ENCODE data around the gene LILRA6.

The LILRA6 gene

GRCh38 chr19:54256250-54257115 is 13.9 kb upstream of the LILRA6 start:
- TF ChIP-seq GATA2 (IDR thresholded peaks at IDR 0.05; ENCODE audit: low read depth, low read length), result no peak
- TF ChIP-seq GATA3 (IDR thresholded peaks at IDR 0.05; ENCODE audit: low read depth, low read length), result no peak

- TF ChIP-seq GATA3 (IDR thresholded peaks at IDR 0.05; ENCODE audit: low read depth, low read length) (no peak), GATA2 (IDR thresholded peaks at IDR 0.05; ENCODE audit: low read depth, low read length) (no peak)
Measured at GRCh38 chr19:54255105-54255775, 12.7 kb upstream of the LILRA6 start.

GRCh38 chr19:54254195-54254906 is 11.8 kb upstream of the LILRA6 start:
- TF ChIP-seq GATA3 (IDR thresholded peaks at IDR 0.05; ENCODE audit: low read depth, low read length), result no peak
- TF ChIP-seq GATA2 (IDR thresholded peaks at IDR 0.05; ENCODE audit: low read depth, low read length), result no peak

- TF ChIP-seq GATA2 (IDR thresholded peaks at IDR 0.05; ENCODE audit: low read depth, low read length), result no peak
- TF ChIP-seq GATA3 (IDR thresholded peaks at IDR 0.05; ENCODE audit: low read depth, low read length), result no peak
Measured at GRCh38 chr19:54253331-54254194, 11.0 kb upstream of the LILRA6 start.

GRCh38 chr19:54252845-54253244 is 10.3 kb upstream of the LILRA6 start:
- TF ChIP-seq GATA3 (IDR thresholded peaks at IDR 0.05; ENCODE audit: low read depth, low read length), result no peak
- no peak for TF ChIP-seq GATA2 (IDR thresholded peaks at IDR 0.05; ENCODE audit: low read depth, low read length)

- TF ChIP-seq GATA2 (IDR thresholded peaks at IDR 0.05; ENCODE audit: low read depth, low read length) (no peak), GATA3 (IDR thresholded peaks at IDR 0.05; ENCODE audit: low read depth, low read length) (no peak)
Measured at GRCh38 chr19:54252243-54252642, 9.7 kb upstream of the LILRA6 start.

GRCh38 chr19:54248016-54248601 is 5.5 kb upstream of the LILRA6 start:
- TF ChIP-seq GATA3 (IDR thresholded peaks at IDR 0.05; ENCODE audit: low read depth, low read length) (no peak), GATA2 (IDR thresholded peaks at IDR 0.05; ENCODE audit: low read depth, low read length) (no peak)

GRCh38 chr19:54247106-54247930 is 4.7 kb upstream of the LILRA6 start:
- TF ChIP-seq GATA3 (IDR thresholded peaks at IDR 0.05; ENCODE audit: low read depth, low read length) (no peak), GATA2 (IDR thresholded peaks at IDR 0.05; ENCODE audit: low read depth, low read length) (no peak)

- TF ChIP-seq GATA2 (IDR thresholded peaks at IDR 0.05; ENCODE audit: low read depth, low read length) (no peak), GATA3 (IDR thresholded peaks at IDR 0.05; ENCODE audit: low read depth, low read length) (no peak)
Measured at GRCh38 chr19:54245936-54246335, 3.3 kb upstream of the LILRA6 start.

- TF ChIP-seq GATA2 (IDR thresholded peaks at IDR 0.05; ENCODE audit: low read depth, low read length) (no peak), GATA3 (IDR thresholded peaks at IDR 0.05; ENCODE audit: low read depth, low read length) (no peak)
Measured at GRCh38 chr19:54233941-54234340, 8.6 kb downstream of the LILRA6 start.

GRCh38 chr19:54231077-54231931 is 11.3 kb downstream of the LILRA6 start:
- TF ChIP-seq GATA3 (IDR thresholded peaks at IDR 0.05; ENCODE audit: low read depth, low read length) (no peak), GATA2 (IDR thresholded peaks at IDR 0.05; ENCODE audit: low read depth, low read length) (peak; percentile 74)

Data from SH-SY5Y (cell line).